PFSK-1 (cell line): ENCODE data around the gene PRKCI.

Source experiments
- FOXP2 ChIP-seq: optimal IDR thresholded peaks from 2 replicates; pipeline ENCODE3; 2011; ENCODE audit warnings: borderline replicate concordance, control low read depth, inconsistent platforms; ENCODE audit not compliant: insufficient read depth; ENCODE audit errors: extremely low read length, extremely low read depth
- POLR2AphosphoS5 ChIP-seq: IDR thresholded peaks from 2 replicates; pipeline ENCODE4 v1.6.1; 2012; ENCODE audit warnings: low read depth, mild to moderate bottlenecking, control low read depth, low read length, moderate library complexity
- SIN3A ChIP-seq: IDR thresholded peaks from 2 replicates; pipeline ENCODE4 v1.6.1; 2012; ENCODE audit warnings: mild to moderate bottlenecking, low read length, moderate library complexity, borderline replicate concordance; ENCODE audit not compliant: insufficient read depth
- TAF1 ChIP-seq: IDR thresholded peaks from 2 replicates; pipeline ENCODE4 v1.6.1; 2012; ENCODE audit warnings: low read length, control low read depth, borderline replicate concordance; ENCODE audit not compliant: insufficient read depth
- TF ChIP-seq, protein P1 (sequence below), 2 experiments: IDR thresholded peaks; 2 replicates each; pipeline versions ENCODE4 v1.6.1 to v1.8.0; 2011 to 2012; ENCODE audit warnings: low read depth in 2 of 2, low read length in 2 of 2, control low read depth in 1 of 2, inconsistent platforms in 1 of 2, mild to moderate bottlenecking in 1 of 2, moderate library complexity in 1 of 2; ENCODE audit not compliant: insufficient read depth in 1 of 2

Gene PRKCI

DNA sequence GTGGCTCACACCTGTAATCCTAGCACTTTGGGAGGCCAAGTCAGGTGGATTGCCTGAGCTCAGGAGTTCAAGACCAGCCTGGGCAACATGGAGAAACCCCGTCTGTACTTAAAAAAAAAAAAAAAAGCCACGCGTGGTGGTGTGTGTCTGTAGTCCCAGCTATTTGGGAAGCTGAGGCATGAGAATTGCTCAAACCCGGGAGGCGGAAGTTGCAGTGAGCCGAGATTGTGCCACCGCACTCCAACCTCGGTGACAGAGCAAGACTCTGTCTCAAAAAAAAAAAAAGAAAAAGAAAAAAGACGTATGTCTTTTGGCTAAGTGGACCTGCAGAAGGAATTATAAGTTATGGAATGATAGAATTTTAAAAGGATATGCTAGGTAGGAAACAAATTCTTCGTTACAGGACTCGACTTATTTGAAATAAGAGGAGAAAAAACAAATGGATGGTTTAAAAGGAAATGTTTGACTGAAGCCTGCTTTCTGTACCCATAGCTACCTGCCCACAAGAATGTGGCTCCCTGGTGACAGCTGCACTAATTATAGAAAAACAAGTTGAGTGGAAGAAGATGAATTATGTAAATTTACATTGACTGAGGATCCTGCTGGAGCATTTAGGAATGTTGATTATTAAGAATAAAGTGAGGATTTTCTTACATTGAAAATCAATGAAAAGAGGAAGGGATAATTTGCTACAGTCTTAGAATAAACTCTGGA lies 99.3 kb downstream of the PRKCI start:
- TF ChIP-seq FOXP2 (no peak), TAF1 (no peak), POLR2AphosphoS5 (no peak), SIN3A (no peak)
- TF ChIP-seq, protein P1, sequence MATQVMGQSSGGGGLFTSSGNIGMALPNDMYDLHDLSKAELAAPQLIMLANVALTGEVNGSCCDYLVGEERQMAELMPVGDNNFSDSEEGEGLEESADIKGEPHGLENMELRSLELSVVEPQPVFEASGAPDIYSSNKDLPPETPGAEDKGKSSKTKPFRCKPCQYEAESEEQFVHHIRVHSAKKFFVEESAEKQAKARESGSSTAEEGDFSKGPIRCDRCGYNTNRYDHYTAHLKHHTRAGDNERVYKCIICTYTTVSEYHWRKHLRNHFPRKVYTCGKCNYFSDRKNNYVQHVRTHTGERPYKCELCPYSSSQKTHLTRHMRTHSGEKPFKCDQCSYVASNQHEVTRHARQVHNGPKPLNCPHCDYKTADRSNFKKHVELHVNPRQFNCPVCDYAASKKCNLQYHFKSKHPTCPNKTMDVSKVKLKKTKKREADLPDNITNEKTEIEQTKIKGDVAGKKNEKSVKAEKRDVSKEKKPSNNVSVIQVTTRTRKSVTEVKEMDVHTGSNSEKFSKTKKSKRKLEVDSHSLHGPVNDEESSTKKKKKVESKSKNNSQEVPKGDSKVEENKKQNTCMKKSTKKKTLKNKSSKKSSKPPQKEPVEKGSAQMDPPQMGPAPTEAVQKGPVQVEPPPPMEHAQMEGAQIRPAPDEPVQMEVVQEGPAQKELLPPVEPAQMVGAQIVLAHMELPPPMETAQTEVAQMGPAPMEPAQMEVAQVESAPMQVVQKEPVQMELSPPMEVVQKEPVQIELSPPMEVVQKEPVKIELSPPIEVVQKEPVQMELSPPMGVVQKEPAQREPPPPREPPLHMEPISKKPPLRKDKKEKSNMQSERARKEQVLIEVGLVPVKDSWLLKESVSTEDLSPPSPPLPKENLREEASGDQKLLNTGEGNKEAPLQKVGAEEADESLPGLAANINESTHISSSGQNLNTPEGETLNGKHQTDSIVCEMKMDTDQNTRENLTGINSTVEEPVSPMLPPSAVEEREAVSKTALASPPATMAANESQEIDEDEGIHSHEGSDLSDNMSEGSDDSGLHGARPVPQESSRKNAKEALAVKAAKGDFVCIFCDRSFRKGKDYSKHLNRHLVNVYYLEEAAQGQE (IDR thresholded peaks at IDR 0.05; ENCODE audit: insufficient read depth in 1 of 2, low read depth in 2 of 2, low read length in 2 of 2) = no peak

DNA sequence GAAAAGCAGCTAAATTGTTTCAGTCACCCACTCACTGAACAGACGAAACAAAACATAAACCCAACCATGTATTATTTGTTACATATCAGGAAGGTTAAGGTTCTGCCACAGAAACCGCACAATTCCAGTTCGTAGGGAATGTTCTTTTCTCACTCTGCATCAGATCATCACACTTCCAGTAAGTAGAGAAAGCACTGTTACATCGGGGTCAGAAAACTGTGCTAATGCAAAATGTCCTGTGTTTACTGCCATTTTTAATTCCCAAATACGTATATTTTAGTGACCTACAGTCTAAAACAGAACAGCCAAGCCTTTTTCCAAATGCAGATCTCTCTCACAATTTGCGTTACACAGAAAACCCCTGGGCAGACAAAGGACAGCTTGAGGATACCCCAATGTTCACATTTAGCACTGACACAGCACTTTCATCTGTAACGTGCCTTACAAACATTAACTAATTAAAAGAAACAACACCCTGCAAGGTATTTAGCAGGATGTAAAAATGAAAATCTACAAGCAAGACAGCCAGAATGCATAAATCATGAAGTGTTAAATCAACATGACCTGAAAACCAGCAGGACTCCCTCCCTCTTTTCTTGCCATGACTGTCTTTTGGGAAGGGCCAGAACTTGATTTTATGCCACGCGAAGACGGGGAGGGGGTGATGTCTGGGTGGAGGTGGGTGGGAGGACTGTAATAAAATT lies 100.5 kb downstream of the PRKCI start:
- TF ChIP-seq POLR2AphosphoS5 (no peak), TAF1 (no peak), FOXP2 (no peak), SIN3A (no peak)
- TF ChIP-seq, protein P1 (IDR thresholded peaks at IDR 0.05; ENCODE audit: insufficient read depth in 1 of 2, low read depth in 2 of 2, low read length in 2 of 2) = no peak

DNA sequence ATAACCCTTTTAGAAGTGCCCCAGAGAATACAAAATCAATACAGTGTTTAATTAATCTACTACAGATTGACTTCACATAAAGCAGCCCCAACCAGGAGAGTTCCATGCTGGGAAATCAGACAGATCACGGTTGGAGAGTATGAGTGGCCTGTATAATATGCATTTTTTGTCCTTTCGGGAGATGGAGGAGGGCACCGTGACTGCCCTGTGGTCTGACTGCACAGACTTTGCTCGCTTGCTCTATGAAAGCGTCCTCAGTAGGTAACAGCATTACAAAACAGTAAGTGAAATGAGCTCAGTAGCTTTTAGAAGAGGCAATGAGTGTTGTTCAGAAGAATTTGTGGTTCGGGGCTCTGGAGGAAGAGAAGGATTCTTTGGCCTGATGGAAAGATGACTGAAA lies 101.1 kb downstream of the PRKCI start:
- TF ChIP-seq POLR2AphosphoS5 (no peak), SIN3A (no peak), TAF1 (no peak), FOXP2 (no peak)
- TF ChIP-seq, protein P1 (IDR thresholded peaks at IDR 0.05; ENCODE audit: insufficient read depth in 1 of 2, low read depth in 2 of 2, low read length in 2 of 2) = no peak

DNA sequence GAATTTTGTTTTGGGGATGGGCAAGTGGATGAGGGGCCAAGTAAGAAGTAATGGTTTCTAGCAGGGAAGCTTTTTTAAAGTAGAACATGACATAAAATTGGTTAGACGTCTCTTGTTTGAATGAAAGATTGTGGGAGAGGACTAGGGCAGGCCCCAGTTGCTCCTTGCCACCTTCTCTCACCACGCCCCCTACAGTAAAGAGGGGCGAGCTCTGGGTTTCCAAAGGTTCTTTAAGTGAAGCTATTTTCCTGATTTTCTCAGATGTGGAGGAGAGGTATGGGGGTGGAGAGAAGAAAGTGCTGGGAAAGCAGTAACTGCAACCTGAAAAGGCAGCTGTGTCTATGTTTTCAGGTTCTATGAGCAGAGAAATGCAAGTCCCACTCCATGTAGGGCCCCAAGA lies 102.7 kb downstream of the PRKCI start:
- TF ChIP-seq, protein P1 (IDR thresholded peaks at IDR 0.05; ENCODE audit: insufficient read depth in 1 of 2, low read depth in 2 of 2, low read length in 2 of 2) = no peak
- TF ChIP-seq TAF1 (no peak), POLR2AphosphoS5 (no peak), SIN3A (no peak)
